CD4-positive, alpha-beta memory T cell (primary cell): ENCODE data around the gene SMIM45.

Experiments used
- CTCF ChIA-PET: fragments of 350-600 bp; sonication (Branson Sonifier 250); formaldehyde crosslinking; loops from one replicate; lab custom pipeline; 2021; ENCODE audit warnings: inconsistent platforms; ENCODE audit not compliant: partially characterized antibody; lab: Charles Lee
- POLR2A ChIA-PET: fragments of 350-600 bp; sonication (Branson Sonifier 250); formaldehyde crosslinking; loops from one replicate; lab custom pipeline; 2021; ENCODE audit not compliant: partially characterized antibody; lab: Charles Lee
- DNase-seq, 5 donors: peaks; one replicate each; pipeline versions ENCODE4 v3.0.0 to v3.0.0-alpha.2; 2020 to 2022; ENCODE audit warnings: mixed read lengths in 1 of 5
- H3K27ac ChIP-seq: one replicate; pipeline ENCODE4 v1.7.0; 2013; ENCODE audit warnings: low read depth, low read length
- H3K27me3 ChIP-seq: 2 replicates; pipeline ENCODE4 v1.7.0; 2013; ENCODE audit warnings: mild to moderate bottlenecking, low read length, moderate library complexity; ENCODE audit not compliant: insufficient read depth
- H3K36me3 ChIP-seq: 2 replicates; pipeline ENCODE4 v1.7.0; 2013; ENCODE audit warnings: mild to moderate bottlenecking, low read length, moderate library complexity; ENCODE audit not compliant: insufficient read depth
- H3K4me1 ChIP-seq: 2 replicates; pipeline ENCODE4 v1.7.0; 2013; ENCODE audit warnings: mild to moderate bottlenecking, low read length, moderate library complexity; ENCODE audit not compliant: insufficient read depth
- H3K4me3 ChIP-seq, 2 donors: one replicate each; pipeline ENCODE4 v1.7.0; 2013; ENCODE audit warnings: low read length in 2 of 2, mild to moderate bottlenecking in 1 of 2
- H3K9me3 ChIP-seq, 2 donors: one replicate each; pipeline ENCODE4 v1.7.0; 2013; ENCODE audit warnings: low read length in 2 of 2, control low read depth in 1 of 2; ENCODE audit not compliant: control insufficient read depth in 1 of 2
- H3K27ac Mint-ChIP-seq, 7 donors: one replicate each; pipeline ENCODE4 v1.8.0; 2020 to 2021; ENCODE audit warnings: mixed read lengths in 7 of 7, mild to moderate bottlenecking in 6 of 7, inconsistent platforms in 3 of 7, moderate library complexity in 3 of 7
- H3K27me3 Mint-ChIP-seq, 2 donors: one replicate each; pipeline ENCODE4 v1.8.0; 2020 to 2021; ENCODE audit warnings: mixed read lengths in 2 of 2
- H3K36me3 Mint-ChIP-seq, 2 donors: one replicate each; pipeline ENCODE4 v1.8.0; 2020 to 2021; ENCODE audit warnings: mixed read lengths in 2 of 2, inconsistent platforms in 1 of 2, mild to moderate bottlenecking in 1 of 2
- H3K4me1 Mint-ChIP-seq, 4 donors: one replicate each; pipeline ENCODE4 v1.8.0; 2020 to 2021; ENCODE audit warnings: mixed read lengths in 4 of 4, mild to moderate bottlenecking in 1 of 4
- H3K4me3 Mint-ChIP-seq, 8 donors: one replicate each; pipeline ENCODE4 v1.8.0; 2020 to 2021; ENCODE audit warnings: mixed read lengths in 8 of 8, mild to moderate bottlenecking in 7 of 8, moderate library complexity in 6 of 8, inconsistent platforms in 3 of 8
- H3K9me3 Mint-ChIP-seq, 8 donors: one replicate each; pipeline ENCODE4 v1.8.0; 2020 to 2021; ENCODE audit warnings: mixed read lengths in 8 of 8, mild to moderate bottlenecking in 5 of 8, inconsistent platforms in 3 of 8, moderate library complexity in 1 of 8
- intact Hi-C: fragments of 100-400 bp; cut with micrococcal nuclease; formaldehyde crosslinking; loops from one replicate; pipeline ENCODE4 v1.15.1; 2023

The SMIM45 gene

DNA sequence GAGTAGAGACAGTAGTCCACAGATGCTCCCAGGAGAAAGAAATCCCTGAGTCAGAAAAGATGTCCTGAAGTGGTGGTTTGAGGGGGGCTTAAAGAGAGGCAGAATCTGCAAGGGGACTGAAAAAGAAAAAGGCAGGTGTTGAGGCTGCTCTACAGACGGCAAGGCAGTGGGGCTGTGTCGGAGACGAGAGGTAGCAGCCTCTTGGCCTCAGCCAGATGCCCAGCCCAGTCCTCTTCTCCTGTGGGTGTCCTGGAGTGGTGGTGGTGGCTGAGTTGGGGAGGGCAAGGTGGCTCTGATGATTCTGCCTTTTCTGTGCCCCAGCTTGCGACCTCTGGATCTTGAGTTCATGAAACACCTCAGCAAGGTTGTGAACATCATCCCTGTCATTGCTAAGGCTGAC lies 37.3 kb downstream of the SMIM45 start:
- Mint-ChIP-seq H3K9me3 (no peaks in the 10 kb centered on the region), H3K27me3 (no peaks in the 10 kb centered on the region), H3K27ac (no peak overlapping the region), H3K4me1 (no peaks in the 10 kb centered on the region), H3K36me3 (no peaks in the 10 kb centered on the region), H3K4me3 (no peak overlapping the region)
- H3K27ac ChIP-seq, result no peak overlapping the region
- H3K9me3 ChIP-seq, result no peaks in the 10 kb centered on the region
- H3K4me3 ChIP-seq, result no peak overlapping the region
- POLR2A ChIA-PET, result no interaction called here
- no peak for DNase-seq
- no peaks in the 10 kb centered on the region for H3K4me1 ChIP-seq
- intact Hi-C loops, result no loop called here
- CTCF ChIA-PET, result no interaction called here
- no peaks in the 10 kb centered on the region for H3K27me3 ChIP-seq
- no peaks in the 10 kb centered on the region for H3K36me3 ChIP-seq

DNA sequence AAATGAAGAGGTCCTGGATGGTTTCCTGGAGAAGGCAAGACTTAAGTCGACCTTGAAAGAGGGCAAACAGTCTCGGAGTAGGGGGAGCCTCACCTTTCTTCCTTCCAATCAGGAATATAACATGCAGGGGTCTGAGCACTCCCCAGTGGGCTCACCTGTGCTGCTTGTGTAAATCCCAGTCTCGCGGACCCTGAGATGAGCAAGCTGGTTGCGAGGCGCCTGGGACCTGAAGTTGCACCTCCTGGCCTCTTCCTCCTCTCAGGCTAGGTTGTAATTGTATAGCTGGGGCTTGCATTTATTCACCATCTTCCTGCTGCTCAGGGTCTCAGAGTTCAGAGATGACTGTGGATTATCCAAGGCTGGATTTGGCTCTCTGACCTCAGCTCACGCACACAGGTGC lies 39.2 kb downstream of the SMIM45 start:
- Histone ChIP-seq H3K4me1 (no peaks in the 10 kb centered on the region), H3K4me3 (no peak overlapping the region), H3K9me3 (no peaks in the 10 kb centered on the region), H3K36me3 (no peaks in the 10 kb centered on the region), H3K27ac (no peak overlapping the region), H3K27me3 (no peaks in the 10 kb centered on the region)
- Mint-ChIP-seq H3K4me3 (no peak overlapping the region), H3K27me3 (no peaks in the 10 kb centered on the region), H3K27ac (no peak overlapping the region), H3K4me1 (no peaks in the 10 kb centered on the region), H3K9me3 (no peaks in the 10 kb centered on the region), H3K36me3 (no peaks in the 10 kb centered on the region)
- no peak for DNase-seq
- ChIA-PET CTCF (no interaction called here), POLR2A (interaction anchor here (0.9 kb wide), 1 partner anchor 88 kb away, joined by 3 read pairs; the partner anchor contains the start of gene SMDT1)
- intact Hi-C loops, result no loop called here

DNA sequence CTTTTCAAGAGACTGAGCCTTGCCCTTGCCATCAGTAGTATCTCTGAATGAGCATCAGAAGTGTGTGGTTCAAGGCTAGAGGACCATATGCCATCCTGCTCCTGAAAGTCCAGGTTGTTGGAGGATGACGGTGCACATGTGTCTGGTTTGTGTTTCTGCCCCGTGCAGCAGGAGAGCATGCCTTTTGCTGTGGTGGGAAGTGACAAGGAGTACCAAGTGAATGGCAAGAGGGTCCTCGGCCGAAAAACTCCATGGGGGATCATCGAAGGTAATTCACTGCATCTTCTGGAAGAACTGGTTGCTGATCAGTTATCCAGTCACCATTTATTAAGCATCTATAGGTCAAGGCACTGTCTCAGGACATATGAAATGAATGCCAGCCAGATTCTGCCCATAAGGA lies 40.5 kb downstream of the SMIM45 start:
- Histone ChIP-seq H3K4me3 (no peak overlapping the region), H3K9me3 (no peaks in the 10 kb centered on the region), H3K27ac (no peak overlapping the region), H3K27me3 (no peaks in the 10 kb centered on the region), H3K36me3 (no peaks in the 10 kb centered on the region), H3K4me1 (no peaks in the 10 kb centered on the region)
- intact Hi-C loops, result no loop called here
- no peaks in the 10 kb centered on the region for H3K36me3 Mint-ChIP-seq
- DNase-seq, result no peak
- H3K4me1 Mint-ChIP-seq, result peaks cover 0 to 3% (median 2%) of the 10 kb centered on the region in 4 donors
- ChIA-PET POLR2A (no interaction called here), CTCF (no interaction called here)
- H3K27me3 Mint-ChIP-seq, result no peaks in the 10 kb centered on the region
- no peak overlapping the region for H3K27ac Mint-ChIP-seq
- no peaks in the 10 kb centered on the region for H3K9me3 Mint-ChIP-seq
- no peak overlapping the region for H3K4me3 Mint-ChIP-seq

DNA sequence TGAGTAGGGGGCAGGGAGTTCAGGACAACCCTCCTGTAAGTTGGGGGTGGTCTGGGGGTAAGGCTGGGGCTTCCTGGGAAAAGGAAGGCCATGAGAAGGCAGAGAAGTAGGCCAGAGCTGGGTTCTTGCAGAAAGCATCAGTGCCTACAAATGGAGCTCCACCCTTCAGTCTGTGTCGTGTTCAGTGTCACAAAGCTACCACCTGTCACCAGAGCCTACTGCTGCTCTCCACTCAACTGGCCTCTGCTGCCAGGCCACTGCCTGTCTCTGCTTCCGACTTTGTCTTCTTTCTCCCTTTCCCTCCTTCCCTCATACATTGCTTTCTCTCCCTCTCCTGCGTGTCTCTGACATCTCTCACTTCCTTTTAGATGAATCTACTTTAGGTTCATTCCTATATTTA lies 43.3 kb downstream of the SMIM45 start:
- Histone ChIP-seq H3K9me3 (no peaks in the 10 kb centered on the region), H3K4me3 (no peak overlapping the region), H3K36me3 (no peaks in the 10 kb centered on the region), H3K27ac (no peak overlapping the region), H3K27me3 (no peaks in the 10 kb centered on the region), H3K4me1 (peaks cover 21% of the 10 kb centered on the region)
- peaks cover 0 to 2% (median 0%) of the 10 kb centered on the region in 8 donors for H3K9me3 Mint-ChIP-seq
- H3K4me3 Mint-ChIP-seq, result no peak overlapping the region
- CTCF ChIA-PET, result no interaction called here
- no peaks in the 10 kb centered on the region for H3K27me3 Mint-ChIP-seq
- POLR2A ChIA-PET, result no interaction called here
- H3K36me3 Mint-ChIP-seq, result peaks cover 2 to 3% of the 10 kb centered on the region in 2 donors
- intact Hi-C loops, result no loop called here
- peaks cover 13 to 29% (median 18%) of the 10 kb centered on the region in 4 donors for H3K4me1 Mint-ChIP-seq
- H3K27ac Mint-ChIP-seq, result peak overlapping the region in 1 of 7 donors; percentile 66
- DNase-seq, result no peak

DNA sequence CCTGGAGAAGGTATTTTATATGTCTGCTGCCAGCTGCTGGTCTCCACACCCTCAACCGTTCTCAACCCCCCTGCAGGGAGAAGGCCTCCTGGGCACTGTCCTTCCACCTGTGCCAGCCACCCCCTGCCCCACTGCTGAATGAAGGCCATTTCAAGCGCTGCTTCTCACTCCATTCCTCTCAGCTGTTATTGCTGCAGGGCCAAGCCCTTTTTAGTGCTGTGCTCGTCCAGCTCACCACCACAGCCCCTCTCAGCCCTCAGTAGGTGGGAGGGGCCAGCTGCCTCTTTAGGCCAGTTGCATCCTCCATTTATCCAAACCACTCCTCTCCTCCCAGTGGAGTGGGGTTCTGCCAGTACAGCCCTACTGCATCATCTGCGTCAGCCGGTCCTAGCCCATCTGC lies 44.9 kb downstream of the SMIM45 start:
- Histone ChIP-seq H3K27ac (no peak overlapping the region), H3K9me3 (no peaks in the 10 kb centered on the region), H3K27me3 (no peaks in the 10 kb centered on the region), H3K4me1 (peaks cover 21% of the 10 kb centered on the region), H3K4me3 (no peak overlapping the region), H3K36me3 (no peaks in the 10 kb centered on the region)
- CTCF ChIA-PET, result no interaction called here
- no peak for DNase-seq
- Mint-ChIP-seq H3K36me3 (peaks cover 5 to 10% of the 10 kb centered on the region in 2 donors), H3K27me3 (no peaks in the 10 kb centered on the region), H3K9me3 (peaks cover 0 to 11% (median 2%) of the 10 kb centered on the region in 8 donors), H3K4me3 (peak overlapping the region in 1 of 8 donors; percentile 14), H3K4me1 (peaks cover 13 to 35% (median 19%) of the 10 kb centered on the region in 4 donors), H3K27ac (peak overlapping the region in 1 of 7 donors; percentile 11)
- intact Hi-C loops, result no loop called here
- POLR2A ChIA-PET, result no interaction called here

DNA sequence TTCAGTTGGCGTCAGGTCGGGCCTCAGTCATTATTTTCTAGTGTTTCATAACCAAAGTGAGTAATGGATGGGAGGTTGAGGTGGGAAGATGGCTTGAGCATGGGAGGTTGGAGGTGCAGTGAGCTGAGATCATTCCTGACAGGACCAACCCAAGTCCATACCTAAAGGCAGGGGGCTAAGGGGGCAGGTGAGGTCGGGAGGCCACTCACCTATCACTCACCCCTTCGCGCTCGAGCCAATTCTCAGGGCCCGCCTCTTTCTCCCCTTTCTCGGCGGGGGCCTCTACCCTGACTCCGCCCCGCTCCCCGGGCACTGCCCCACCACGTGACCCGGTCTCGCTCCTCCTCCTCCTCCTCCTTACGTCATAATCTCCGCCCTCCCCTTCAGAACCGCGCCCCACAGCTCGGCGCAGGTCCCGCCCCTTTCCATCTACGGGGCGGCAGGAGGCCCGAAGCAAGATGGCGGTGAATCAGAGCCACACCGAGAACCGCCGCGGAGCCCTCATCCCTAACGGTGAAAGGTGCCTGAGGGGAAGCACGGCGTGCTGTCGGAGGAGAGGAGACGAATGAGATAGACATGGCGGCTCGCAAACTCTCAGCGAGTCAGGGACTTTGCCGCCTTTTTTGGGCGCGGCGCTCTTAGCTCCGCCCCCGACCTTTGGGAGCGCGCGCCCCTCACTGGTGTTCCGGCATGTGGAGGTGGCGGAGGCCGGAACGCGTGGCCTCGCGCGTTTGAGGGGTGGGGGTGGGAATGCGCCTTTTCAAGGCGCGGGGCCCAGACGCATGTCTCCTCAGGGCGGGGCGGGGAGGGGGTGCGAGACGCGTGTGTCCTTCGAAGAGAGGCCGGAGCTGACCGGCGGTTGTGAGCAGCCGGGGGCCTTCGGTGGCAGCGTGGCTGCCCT lies 46.7 kb downstream of the SMIM45 start, which contains the start of gene WBP2NL:
TSS of gene WBP2NL (plus strand) at position 428 of the 901 bp plus-strand sequence. CDS start at position 459, 31 bp downstream.
- Histone ChIP-seq H3K9me3 (no peaks in the 10 kb centered on the region), H3K4me1 (peaks cover 21% of the 10 kb centered on the region), H3K4me3 (peak within 1 kb of the TSS; percentile 6 to 74), H3K27me3 (no peaks in the 10 kb centered on the region), H3K36me3 (no peaks in the 10 kb centered on the region), H3K27ac (peak within 1 kb of the TSS; percentile 61)
- Mint-ChIP-seq H3K4me1 (peaks cover 13 to 35% (median 19%) of the 10 kb centered on the region in 4 donors), H3K9me3 (peaks cover 0 to 19% (median 2%) of the 10 kb centered on the region in 8 donors), H3K4me3 (peak within 1 kb of the TSS; percentile 93 to 99 (median 98)), H3K27ac (peak within 1 kb of the TSS; percentile 67 to 100 (median 98)), H3K36me3 (peaks cover 8 to 13% of the 10 kb centered on the region in 2 donors), H3K27me3 (no peaks in the 10 kb centered on the region)
- intact Hi-C loops, result loop anchor here (1.0 to 2.0 kb wide), 2 partner anchors 72 to 80 kb away; partner anchors contain the start of genes NAGA and SMDT1
- ChIA-PET POLR2A (interaction anchor here (0.5 to 2.6 kb wide), 13 partner anchors 24 to 446 kb away, joined by 3 to 32 read pairs (median 6); partner anchors contain the start of genes CENPM, NAGA, NDUFA6 and PMM1), CTCF (interaction anchor here (0.8 to 1.3 kb wide), 2 partner anchors 77 to 94 kb away, joined by 3 to 5 read pairs; no protein-coding TSS in a partner anchor)
- peak; percentile 90 to 92 (median 92) for DNase-seq

DNA sequence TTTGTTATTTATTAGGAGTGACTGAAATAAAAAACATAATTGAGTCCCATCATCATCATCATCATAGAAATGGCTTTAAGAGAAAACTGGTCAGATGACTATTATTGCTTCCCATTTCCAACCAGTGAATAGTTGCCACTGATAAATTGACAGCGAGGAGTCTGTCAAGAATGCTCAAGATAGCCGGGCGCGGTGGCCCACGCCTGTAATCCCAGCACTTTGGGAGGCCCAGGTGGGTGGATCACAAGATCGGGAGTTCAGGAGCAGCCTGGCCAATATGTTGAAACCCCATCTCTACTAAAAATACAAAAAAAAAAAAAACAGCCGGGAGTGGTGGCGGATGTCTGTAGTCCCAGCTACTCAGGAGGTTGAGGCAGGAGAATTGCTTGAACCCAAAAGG lies 48.5 kb downstream of the SMIM45 start:
- H3K27ac ChIP-seq, result no peak overlapping the region
- CTCF ChIA-PET, result no interaction called here
- H3K4me1 ChIP-seq, result peaks cover 21% of the 10 kb centered on the region
- no peaks in the 10 kb centered on the region for H3K36me3 ChIP-seq
- no peaks in the 10 kb centered on the region for H3K9me3 ChIP-seq
- Mint-ChIP-seq H3K9me3 (peaks cover 0 to 31% (median 6%) of the 10 kb centered on the region in 8 donors), H3K27me3 (no peaks in the 10 kb centered on the region), H3K4me1 (peaks cover 13 to 35% (median 19%) of the 10 kb centered on the region in 4 donors), H3K27ac (peak overlapping the region in 1 of 7 donors; percentile 14), H3K36me3 (peaks cover 8 to 13% of the 10 kb centered on the region in 2 donors), H3K4me3 (peak overlapping the region in 4 of 8 donors; percentile 55 to 84 (median 79))
- intact Hi-C loops, result no loop called here
- DNase-seq, result no peak
- H3K4me3 ChIP-seq, result no peak overlapping the region
- POLR2A ChIA-PET, result interaction anchor here (2.6 kb wide), 1 partner anchor 79 kb away, joined by 32 read pairs; the partner anchor contains the start of gene SMDT1
- H3K27me3 ChIP-seq, result no peaks in the 10 kb centered on the region
